ENCODE results near the gene LPAR6.
"Not testable (repeated sequence)": the region's sequence is repeated elsewhere in the genome, so short reads cannot be mapped to it uniquely, and the experiment has no call there.

LPAR6 gene, protein sequence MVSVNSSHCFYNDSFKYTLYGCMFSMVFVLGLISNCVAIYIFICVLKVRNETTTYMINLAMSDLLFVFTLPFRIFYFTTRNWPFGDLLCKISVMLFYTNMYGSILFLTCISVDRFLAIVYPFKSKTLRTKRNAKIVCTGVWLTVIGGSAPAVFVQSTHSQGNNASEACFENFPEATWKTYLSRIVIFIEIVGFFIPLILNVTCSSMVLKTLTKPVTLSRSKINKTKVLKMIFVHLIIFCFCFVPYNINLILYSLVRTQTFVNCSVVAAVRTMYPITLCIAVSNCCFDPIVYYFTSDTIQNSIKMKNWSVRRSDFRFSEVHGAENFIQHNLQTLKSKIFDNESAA

GRCh38 chr13:48412881-48413351, at the start of gene LPAR6:
LPAR6 (minus strand) TSS chr13:48413113; CDS start chr13:48412423, 690 bp downstream.
- peak; percentile 66 for DNase-seq (ENCODE audit: low read depth)

DNA sequence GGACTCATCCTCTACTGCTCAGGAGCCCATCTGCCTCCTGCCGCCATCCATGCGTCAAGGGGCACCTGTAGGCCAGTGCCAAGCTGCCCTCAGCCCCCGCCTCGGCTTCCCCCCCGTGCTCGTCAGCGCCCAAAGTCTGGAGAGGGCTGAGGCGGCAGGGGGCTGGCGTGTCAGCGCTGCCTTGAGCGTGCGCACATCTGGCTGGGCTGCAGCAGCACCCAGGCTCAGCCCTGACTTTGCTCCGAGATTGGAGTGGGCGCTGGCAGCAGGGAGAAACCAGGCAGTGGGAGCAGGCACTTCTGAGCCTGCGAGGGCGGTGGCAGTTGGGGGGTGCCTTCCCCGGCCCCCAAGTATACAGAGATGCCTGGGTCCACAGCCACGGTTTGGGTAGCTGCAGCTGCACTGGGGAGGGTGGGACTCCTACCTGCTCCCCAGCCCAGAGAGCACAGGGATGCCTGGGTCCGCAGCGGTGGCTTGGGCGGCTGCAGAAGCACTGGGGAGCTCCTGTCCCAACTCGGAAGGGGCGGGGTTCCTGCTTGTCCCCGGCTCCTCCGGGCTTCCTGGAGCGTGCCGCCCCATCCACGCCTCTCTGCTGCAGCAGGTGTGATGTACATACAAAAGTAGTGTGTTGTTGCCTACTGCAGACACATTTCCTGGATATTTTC, 44.8 kb upstream of the LPAR6 start:
- no peak for DNase-seq (ENCODE audit: low read depth)

DNA sequence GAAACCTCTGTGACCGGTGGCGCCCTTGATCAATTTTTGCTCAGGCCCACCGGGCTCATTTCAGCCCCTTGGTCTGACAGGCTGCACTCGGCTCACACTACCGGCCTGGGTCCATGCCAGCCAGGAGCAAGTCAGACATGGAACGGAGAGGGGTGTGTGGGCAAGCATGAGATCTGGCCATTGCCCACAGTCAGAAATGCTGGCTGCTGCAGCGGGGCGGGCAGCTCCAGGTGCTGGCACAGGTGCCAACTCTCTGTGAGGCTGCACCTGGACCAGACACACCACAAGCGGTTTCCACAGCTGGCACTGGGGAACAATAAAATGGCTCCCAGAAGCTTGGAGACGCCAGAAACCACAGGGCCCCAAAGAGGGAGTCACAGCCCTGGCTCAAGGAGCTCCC, 43.6 kb upstream of the LPAR6 start:
- no peak for DNase-seq (ENCODE audit: low read depth)

DNA sequence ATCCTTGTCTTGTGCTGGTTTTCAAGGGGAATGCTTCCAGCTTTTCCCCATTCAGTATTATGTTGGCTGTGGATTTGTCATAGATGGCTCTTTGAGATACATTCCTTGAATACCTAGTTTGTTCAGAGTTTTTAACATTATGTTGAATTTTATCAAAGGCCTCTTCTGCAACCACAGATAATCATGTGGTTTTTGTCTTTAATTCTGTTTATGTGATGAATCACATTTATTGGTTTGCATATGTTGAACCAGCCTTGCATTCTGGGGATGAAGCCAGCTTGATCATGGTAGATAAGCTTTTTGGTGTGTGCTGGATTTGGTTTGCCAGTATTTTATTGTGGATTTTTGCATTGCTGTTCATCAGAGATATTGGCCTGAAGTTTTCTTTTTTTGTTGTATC, 38.3 kb upstream of the LPAR6 start:
- DNase-seq (ENCODE audit: low read depth) = not testable (repeated sequence)

- peak; percentile 61 for DNase-seq (ENCODE audit: low read depth)
These were observed 36.7 kb upstream of the LPAR6 start for GRCh38 chr13:48449656-48450055.

GRCh38 chr13:48448959-48449614, 36.2 kb upstream of the LPAR6 start:
- peak; percentile 76 for DNase-seq (ENCODE audit: low read depth)

DNA sequence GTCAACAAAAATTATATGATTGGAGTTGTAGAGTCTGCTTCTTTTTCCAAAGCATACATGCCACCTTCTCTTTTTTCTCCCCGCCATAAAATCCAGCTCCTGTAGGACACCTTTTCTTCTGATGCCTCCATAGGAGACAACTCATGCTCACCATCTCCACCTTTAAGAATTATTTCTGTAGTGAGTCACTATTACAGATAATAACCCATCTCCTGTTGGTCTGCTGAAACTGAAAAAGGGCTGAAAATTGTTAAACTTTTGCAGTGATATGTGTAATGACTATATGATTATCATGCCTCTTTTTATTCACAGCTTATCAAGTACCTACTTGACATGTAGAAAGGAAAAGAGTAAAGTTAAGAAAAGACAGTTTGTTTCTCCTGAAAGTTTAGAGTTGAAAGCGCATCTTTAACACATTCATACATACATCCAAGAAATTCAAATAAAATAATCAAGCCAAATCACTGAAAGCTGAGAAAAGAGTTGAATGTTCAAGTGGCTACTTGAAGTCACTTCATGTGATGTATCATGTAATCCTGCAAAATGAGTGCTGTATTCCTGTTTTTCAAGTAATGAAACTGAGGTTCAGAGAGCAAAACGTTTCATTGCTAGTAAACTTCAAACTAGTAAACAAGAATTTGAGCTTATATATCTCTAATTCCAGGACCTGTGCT, 35.5 kb upstream of the LPAR6 start:
- no peak for DNase-seq (ENCODE audit: low read depth)

DNA sequence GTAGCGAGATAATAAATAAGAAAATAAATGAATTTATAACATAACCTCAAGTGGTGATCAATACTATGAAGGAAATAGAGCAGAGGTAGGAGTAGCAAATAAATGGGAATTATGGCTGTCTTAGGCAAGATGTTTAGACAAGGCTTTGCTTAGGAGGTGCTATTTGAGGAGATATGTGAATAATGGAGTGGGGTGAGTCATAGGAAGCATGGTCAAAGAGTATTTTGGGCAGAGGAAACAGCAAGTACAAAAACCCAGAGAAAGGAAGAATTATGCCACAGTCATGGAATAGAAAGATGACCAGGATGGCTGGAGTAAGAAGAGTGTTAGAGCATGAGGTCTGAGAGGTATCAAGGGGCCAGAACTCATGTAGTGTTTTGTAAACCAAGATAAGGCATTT, 33.6 kb upstream of the LPAR6 start:
- DNase-seq (ENCODE audit: low read depth) = peak; percentile 57

DNA sequence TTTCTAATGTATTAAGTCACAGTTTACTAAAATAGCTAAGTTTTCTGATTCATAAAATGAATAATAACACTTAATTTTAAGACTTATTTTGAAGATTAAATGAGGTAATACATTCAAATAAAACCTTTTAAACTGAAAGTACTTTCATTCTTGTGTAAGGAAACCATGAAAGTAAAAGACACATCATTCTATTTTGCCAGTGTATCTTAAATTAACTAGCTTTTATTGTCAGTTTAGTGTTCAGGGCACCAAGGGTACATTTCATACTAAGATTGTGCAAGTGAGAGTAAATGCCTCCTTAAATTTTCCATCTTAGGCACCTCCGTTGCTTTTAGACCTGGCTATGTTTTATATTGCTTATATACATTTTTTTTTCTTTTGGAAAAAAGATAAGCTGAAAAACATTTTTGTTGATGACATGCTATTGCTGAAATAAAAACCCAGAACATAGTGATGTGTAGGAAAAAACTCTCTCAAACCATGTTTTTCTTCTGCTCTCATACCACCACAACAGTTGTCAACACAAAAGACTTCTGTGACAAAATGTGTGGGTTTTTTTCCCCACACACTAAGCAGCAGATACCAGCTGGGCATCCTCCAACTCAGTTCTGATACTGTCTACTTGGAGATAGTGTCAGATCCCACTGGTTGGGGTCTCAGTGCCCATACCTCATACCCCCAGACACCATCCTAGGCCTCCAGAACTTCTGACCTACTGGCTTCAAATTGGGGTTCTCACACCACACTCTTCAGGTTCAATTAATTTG, 30.7 kb upstream of the LPAR6 start:
- DNase-seq (ENCODE audit: low read depth) = no peak

GRCh38 chr13:48437371-48437770, 24.5 kb upstream of the LPAR6 start:
- DNase-seq (ENCODE audit: low read depth) = peak; percentile 74

DNA sequence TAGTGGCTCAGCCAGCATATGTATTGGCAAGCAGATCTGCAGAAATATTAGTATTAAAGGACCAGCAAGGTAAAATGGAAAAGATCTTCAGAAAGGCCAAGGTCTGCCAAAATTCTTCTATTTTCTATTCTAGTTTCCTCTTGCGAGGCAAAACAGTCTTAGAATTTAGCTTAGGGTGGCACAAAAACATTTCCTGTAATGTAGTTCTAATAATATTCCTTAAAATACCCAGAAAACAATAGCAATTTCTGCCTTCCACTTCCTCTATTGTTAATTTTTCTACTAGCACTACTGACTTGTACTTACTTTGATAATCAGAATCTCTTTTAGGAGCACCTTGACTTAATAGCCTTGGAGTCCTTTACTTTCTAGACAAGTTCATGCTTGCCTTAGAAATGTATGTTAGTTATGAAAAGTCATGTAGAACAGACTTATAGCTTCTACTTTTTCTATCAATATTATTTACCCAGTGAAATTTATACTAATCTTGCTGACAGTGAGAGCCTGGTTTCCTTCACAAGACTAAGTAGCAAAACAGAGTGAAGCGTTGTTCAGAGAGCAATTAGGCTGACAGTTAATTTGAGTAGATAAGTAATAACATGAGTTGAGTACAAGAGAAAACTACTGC, 23.9 kb upstream of the LPAR6 start:
- no peak for DNase-seq (ENCODE audit: low read depth)

DNA sequence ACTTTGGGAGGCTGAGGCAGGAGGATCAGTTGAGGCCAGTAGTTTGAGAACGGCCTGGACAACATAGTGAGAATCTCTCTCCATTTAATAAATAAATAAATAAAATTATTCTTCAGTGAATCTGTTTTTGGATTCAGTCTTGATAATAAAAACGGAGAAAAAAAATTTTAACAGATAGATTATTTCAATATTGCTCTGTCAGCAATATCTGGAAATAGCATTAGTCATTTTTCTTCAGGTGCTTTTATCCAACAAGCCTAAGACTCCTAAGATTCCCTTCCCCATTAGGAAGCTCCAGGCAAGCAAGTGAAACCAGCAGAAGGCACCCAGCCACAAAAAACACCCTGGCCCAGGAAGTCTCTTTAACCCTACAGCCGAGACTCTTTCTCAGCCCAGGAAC, 21.3 kb upstream of the LPAR6 start:
- DNase-seq (ENCODE audit: low read depth) = no peak

DNA sequence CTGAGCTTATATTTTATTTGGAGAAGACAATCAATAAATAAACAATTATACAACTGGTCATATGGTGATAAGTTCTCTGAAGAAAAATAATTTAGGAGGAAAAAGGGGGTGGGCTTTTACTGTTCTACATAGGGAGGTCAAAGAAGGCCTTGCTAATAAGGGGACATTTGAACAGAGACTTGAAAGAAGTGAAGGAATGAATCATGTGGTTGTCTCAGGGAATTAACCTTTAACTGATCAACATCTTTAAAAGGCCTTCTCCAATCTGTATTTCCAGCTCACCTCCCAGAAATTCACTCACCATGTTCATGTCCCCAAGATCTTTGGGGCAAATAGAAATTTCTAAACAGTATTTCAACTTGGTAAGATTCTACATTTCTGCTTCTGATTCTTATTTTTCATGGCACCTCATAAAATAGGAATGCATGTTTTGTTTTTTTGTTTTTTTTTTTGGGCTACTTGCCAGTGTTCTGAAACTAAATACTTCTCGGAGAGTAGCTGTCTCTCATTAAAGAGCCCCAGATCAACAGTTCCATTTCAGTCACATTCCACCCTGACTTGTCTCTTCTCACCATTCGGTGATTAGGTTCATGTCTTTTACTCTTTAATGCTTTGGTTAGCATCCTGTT, 19.2 kb upstream of the LPAR6 start:
- DNase-seq (ENCODE audit: low read depth) = peak; percentile 66

DNA sequence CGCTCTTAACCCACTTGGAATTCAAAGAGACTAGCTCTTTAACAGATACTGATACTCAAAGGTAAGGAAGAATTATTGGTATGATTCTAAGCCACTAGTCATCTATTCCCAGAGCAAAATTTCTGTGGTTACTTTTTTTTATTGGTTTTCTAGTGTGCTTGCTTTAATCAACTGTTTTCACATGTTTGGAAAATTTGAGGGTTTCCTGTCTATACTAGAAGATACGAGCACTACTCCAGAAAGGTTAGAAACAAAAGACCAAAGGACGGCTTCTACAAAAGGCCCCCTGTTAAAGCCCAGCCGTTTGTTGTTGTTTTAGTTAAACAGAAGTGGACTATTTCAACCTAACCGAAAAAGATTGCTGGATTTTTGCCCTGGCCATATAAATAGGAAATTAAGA, 18.5 kb upstream of the LPAR6 start:
- no peak for DNase-seq (ENCODE audit: low read depth)

DNA sequence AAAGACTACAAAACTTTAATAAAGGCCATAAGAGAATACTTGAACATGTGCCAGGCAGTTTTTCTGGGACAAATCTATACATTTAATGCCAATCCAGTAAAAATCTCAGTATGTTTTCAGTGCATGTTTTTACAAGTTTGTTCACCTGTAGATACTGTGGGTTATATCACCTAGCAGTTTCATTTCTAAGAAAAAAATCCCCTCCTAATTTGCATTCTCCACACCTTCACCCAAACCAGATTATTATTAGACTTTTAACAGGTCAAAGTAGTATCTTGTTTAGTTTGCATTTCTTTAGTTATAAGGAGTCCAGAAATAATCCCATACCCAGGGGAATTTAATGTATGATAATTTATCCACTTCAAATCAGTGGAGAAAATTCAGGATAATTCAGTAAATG, 17.0 kb upstream of the LPAR6 start:
- no peak for DNase-seq (ENCODE audit: low read depth)

GRCh38 chr13:48429036-48429435, 16.1 kb upstream of the LPAR6 start:
- DNase-seq (ENCODE audit: low read depth) = no peak

- DNase-seq (ENCODE audit: low read depth) = not testable (repeated sequence)
These were observed 13.9 kb upstream of the LPAR6 start for GRCh38 chr13:48426755-48427298.

DNA sequence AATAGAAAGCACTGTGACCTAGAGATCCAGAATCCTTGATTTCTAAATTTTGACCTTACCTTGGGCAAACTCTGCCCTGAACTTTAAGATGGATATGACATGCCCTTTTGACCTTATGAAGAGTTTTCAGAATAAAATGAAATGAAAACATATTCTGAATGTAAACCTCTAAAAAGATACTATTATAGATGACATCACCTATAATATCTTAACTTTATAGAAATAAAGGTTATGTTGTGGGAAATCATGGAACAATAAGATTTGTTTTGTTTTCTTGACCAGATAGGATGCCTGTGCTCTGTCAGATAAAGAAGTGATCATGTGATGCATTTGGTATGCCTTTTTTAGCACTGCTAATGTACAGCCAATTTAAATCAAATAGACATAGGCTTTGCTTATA, 13.1 kb upstream of the LPAR6 start:
- DNase-seq (ENCODE audit: low read depth) = no peak

GRCh38 chr13:48424212-48424611, 11.3 kb upstream of the LPAR6 start:
- DNase-seq (ENCODE audit: low read depth) = no peak

DNA sequence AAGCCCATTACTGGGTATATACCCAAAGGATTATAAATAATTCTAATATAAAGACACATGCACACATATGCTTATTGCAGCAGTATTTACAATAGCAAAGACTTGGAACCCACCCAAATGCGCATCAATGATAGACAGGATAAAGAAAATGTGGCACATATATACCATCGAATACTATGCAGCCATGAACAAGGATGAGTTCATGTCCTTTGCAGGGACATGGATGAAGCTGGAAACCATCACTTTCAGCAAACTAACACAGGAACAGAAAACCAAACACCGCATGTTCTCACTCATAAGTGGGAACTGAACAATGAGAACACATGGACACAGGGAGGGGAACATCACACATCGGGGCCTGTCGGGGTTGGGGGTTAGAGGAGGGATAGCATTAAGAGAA, 9.1 kb upstream of the LPAR6 start:
- not testable (repeated sequence) for DNase-seq (ENCODE audit: low read depth)
